Breast epithelium (tissue), 3 donors: Measurements from ENCODE around the gene OBP2A.

Experiments
- POLR2A ChIP-seq: fragments of 450-650 bp; IDR thresholded peaks from one replicate; pipeline ENCODE4 v1.6.1; 2016; ENCODE audit warnings: antibody characterized with exemption, mild to moderate bottlenecking, moderate library complexity
- POLR2AphosphoS5 ChIP-seq, 3 donors: sonication (generic); formaldehyde crosslinking; IDR thresholded peaks; one replicate each; pipeline ENCODE4 v1.6.1; 2017; ENCODE audit warnings: antibody characterized with exemption in 3 of 3
- TF ChIP-seq, protein P1 (sequence below), 3 donors: fragments of 450-650 bp; IDR thresholded peaks; one replicate each; pipeline ENCODE4 v1.5.1; 2016 to 2017; ENCODE audit warnings: antibody characterized with exemption in 3 of 3, mild to moderate bottlenecking in 3 of 3, moderate library complexity in 3 of 3

GRCh38 chr9:135584371-135584770 is 38.4 kb downstream of the OBP2A start:
- TF ChIP-seq, protein P1, sequence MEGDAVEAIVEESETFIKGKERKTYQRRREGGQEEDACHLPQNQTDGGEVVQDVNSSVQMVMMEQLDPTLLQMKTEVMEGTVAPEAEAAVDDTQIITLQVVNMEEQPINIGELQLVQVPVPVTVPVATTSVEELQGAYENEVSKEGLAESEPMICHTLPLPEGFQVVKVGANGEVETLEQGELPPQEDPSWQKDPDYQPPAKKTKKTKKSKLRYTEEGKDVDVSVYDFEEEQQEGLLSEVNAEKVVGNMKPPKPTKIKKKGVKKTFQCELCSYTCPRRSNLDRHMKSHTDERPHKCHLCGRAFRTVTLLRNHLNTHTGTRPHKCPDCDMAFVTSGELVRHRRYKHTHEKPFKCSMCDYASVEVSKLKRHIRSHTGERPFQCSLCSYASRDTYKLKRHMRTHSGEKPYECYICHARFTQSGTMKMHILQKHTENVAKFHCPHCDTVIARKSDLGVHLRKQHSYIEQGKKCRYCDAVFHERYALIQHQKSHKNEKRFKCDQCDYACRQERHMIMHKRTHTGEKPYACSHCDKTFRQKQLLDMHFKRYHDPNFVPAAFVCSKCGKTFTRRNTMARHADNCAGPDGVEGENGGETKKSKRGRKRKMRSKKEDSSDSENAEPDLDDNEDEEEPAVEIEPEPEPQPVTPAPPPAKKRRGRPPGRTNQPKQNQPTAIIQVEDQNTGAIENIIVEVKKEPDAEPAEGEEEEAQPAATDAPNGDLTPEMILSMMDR (IDR thresholded peaks at IDR 0.05) = no peak
- TF ChIP-seq POLR2A (no peak), POLR2AphosphoS5 (IDR thresholded peaks at IDR 0.05) (no peak)
